Left ventricle myocardium inferior (tissue), 1 donor: Measurements from ENCODE around the gene PCNX2. TPM values are rescaled to one million over a fixed set of nuclear protein-coding genes. Genes with fewer than 3 reads are reported as not detected.

Source experiments
- DNase-seq: peaks from one replicate; pipeline ENCODE4 v3.0.0-alpha.2; 2020
- H3K27ac ChIP-seq: fragments of 200-600 bp; replicated peaks from 2 replicates; pipeline ENCODE4 v1.8.0; 2021
- H3K27me3 ChIP-seq: fragments of 200-600 bp; 2 replicates; pipeline ENCODE4 v1.8.0; 2021; ENCODE audit warnings: low read depth
- H3K36me3 ChIP-seq: fragments of 200-600 bp; 2 replicates; pipeline ENCODE4 v1.8.0; 2021
- H3K4me1 ChIP-seq: fragments of 200-600 bp; 2 replicates; pipeline ENCODE4 v1.8.0; 2021
- H3K4me3 ChIP-seq: fragments of 200-600 bp; 2 replicates; pipeline ENCODE4 v1.8.0; 2021; ENCODE audit warnings: mild to moderate bottlenecking, moderate library complexity
- H3K9me3 ChIP-seq: fragments of 200-600 bp; replicated peaks from 2 replicates; pipeline ENCODE4 v1.8.0; 2021
- intact Hi-C: fragments of 100-400 bp; cut with micrococcal nuclease; formaldehyde crosslinking; loops from one replicate; pipeline ENCODE4 v1.11.0; 2022
- total RNA-seq: library from RNA; stranded (reverse); fragmentation: NEBNext Ultra II Directional; extraction: Animal tissue kit (Norgen Biotek cat#: 25700); gene quantifications from one replicate; pipeline ENCODE4 v1.2.1, GENCODE V29; 2021
- TF ChIP-seq, protein P1 (sequence below): fragments of 200-600 bp; IDR thresholded peaks from 2 replicates; pipeline ENCODE4 v1.8.0; 2021; ENCODE audit warnings: antibody characterized with exemption, mild to moderate bottlenecking, borderline replicate concordance
- donor health status: DM: no; HTN: yes; CAD: no; lungs with severe emphysema.

The PCNX2 gene
- total RNA-seq, 1 donor from 2014 or later = 0.82 TPM

DNA sequence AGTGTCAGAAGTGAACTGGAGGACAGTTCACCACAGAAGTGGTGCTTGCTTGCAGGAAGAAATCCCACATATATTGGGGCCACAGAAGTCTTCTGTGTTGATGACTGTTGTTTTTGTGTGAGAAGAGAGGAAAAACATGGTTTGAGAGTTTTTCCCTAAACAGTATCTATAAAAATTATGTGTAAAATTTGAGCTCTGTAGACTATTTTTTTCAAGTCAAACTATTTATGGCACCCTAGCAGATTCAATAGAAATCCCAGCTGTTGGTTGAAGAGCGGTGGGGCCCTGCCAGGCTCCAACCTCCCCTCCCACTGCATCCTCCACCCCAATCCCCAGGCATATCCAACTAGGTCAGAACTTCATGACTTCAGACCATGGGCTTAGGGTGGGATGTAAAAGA lies 283.5 kb downstream of the PCNX2 start:
- no peak for DNase-seq
- H3K4me3 ChIP-seq = no peak overlapping the region
- H3K9me3 ChIP-seq = no peaks in the 10 kb centered on the region
- H3K27me3 ChIP-seq = no peaks in the 10 kb centered on the region
- TF ChIP-seq, protein P1, sequence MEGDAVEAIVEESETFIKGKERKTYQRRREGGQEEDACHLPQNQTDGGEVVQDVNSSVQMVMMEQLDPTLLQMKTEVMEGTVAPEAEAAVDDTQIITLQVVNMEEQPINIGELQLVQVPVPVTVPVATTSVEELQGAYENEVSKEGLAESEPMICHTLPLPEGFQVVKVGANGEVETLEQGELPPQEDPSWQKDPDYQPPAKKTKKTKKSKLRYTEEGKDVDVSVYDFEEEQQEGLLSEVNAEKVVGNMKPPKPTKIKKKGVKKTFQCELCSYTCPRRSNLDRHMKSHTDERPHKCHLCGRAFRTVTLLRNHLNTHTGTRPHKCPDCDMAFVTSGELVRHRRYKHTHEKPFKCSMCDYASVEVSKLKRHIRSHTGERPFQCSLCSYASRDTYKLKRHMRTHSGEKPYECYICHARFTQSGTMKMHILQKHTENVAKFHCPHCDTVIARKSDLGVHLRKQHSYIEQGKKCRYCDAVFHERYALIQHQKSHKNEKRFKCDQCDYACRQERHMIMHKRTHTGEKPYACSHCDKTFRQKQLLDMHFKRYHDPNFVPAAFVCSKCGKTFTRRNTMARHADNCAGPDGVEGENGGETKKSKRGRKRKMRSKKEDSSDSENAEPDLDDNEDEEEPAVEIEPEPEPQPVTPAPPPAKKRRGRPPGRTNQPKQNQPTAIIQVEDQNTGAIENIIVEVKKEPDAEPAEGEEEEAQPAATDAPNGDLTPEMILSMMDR = no peak
- intact Hi-C loops = no loop called here
- H3K27ac ChIP-seq = no peak overlapping the region
- no peaks in the 10 kb centered on the region for H3K36me3 ChIP-seq
- H3K4me1 ChIP-seq = no peaks in the 10 kb centered on the region

DNA sequence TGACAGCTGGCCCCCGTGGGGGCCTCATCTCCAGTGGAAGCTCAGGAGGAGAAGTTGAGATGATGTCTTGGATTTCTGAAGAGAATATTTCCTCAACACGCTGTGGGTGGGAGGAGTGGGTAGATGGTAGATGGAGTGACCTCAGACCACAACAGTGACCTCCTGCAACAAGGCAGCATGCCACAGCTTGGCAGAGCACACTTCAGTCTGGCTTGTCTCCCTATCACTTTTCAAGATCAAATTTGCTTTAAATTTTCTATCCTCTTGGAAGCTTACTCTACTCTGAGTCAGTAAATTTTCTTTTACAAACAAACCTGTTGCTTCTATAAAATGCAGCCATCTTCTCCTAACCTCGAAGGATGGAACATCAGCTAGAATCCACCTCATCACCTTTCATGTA lies 285.4 kb downstream of the PCNX2 start:
- H3K9me3 ChIP-seq = no peaks in the 10 kb centered on the region
- no peak overlapping the region for H3K27ac ChIP-seq
- intact Hi-C loops = no loop called here
- DNase-seq = no peak
- H3K4me1 ChIP-seq = no peaks in the 10 kb centered on the region
- H3K36me3 ChIP-seq = no peaks in the 10 kb centered on the region
- no peak overlapping the region for H3K4me3 ChIP-seq
- TF ChIP-seq, protein P1 = no peak
- H3K27me3 ChIP-seq = no peaks in the 10 kb centered on the region

DNA sequence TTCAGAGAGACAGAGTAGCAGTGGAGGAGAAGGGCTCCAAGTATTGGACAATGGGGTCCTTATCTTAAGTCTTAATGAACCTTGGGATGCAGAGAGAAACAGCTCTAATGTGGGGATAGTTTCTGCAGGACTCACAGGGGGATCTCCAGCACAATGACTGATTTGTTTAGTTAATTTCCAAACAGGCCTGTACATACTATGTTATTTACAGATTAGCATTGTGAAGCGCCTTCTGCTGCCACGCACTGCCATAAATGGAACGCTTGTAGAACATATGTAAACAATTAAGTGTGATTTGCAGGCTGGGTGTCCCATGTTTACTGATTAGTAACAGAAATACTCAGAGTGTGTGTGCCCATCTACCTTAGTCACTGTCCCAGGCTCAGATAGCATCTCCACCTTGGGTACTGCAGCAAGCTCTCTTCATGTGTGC lies 289.0 kb downstream of the PCNX2 start:
- Histone ChIP-seq H3K36me3 (no peaks in the 10 kb centered on the region), H3K4me3 (no peak overlapping the region), H3K9me3 (no peaks in the 10 kb centered on the region), H3K27ac (no peak overlapping the region), H3K27me3 (no peaks in the 10 kb centered on the region), H3K4me1 (no peaks in the 10 kb centered on the region)
- DNase-seq = no peak
- TF ChIP-seq, protein P1 = no peak
- intact Hi-C loops = no loop called here

DNA sequence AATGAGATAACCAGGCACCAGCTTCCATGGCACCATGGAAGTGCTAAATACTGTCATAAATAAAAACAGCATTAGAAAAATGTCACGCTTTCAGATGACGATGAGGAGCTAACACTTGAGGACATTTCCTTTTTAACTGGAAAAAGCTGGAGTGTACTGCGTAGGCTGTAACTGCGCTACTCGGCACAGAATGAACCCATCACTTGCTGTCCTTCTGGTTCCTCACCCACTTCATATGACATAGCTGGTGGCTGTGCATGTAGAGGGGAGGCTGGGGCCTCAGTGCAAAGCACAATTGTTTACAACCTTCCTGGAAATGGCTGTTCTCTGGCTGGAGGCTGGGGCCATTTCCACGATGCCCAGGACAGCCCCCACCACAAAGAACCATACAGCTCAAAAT lies 289.4 kb downstream of the PCNX2 start:
- H3K36me3 ChIP-seq = no peaks in the 10 kb centered on the region
- TF ChIP-seq, protein P1 = no peak
- H3K4me3 ChIP-seq = no peak overlapping the region
- intact Hi-C loops = no loop called here
- no peaks in the 10 kb centered on the region for H3K9me3 ChIP-seq
- DNase-seq = no peak
- H3K4me1 ChIP-seq = no peaks in the 10 kb centered on the region
- H3K27me3 ChIP-seq = no peaks in the 10 kb centered on the region
- no peak overlapping the region for H3K27ac ChIP-seq

DNA sequence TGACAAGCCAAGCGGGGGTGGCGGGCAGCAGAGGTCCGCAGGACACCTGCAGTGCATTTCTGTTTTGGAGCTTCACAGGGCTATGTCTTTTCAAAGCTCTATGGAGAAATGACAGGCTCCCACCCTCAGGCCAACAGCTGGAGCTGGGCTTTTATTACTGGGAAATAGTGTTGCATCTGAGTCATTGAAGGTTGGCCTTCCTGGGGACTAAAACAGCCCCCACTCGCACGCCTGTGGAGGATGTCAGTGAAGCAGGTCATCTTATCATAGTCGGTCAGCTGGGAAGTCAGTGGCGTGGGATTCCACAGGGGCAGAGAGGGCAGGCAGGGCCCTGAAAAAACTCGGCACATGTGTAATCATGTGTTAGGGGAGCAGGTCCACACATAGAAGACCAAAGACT lies 289.8 kb downstream of the PCNX2 start:
- no peaks in the 10 kb centered on the region for H3K4me1 ChIP-seq
- TF ChIP-seq, protein P1 = no peak
- intact Hi-C loops = no loop called here
- no peak overlapping the region for H3K4me3 ChIP-seq
- H3K36me3 ChIP-seq = no peaks in the 10 kb centered on the region
- H3K27me3 ChIP-seq = no peaks in the 10 kb centered on the region
- H3K27ac ChIP-seq = no peak overlapping the region
- H3K9me3 ChIP-seq = no peaks in the 10 kb centered on the region
- DNase-seq = no peak

DNA sequence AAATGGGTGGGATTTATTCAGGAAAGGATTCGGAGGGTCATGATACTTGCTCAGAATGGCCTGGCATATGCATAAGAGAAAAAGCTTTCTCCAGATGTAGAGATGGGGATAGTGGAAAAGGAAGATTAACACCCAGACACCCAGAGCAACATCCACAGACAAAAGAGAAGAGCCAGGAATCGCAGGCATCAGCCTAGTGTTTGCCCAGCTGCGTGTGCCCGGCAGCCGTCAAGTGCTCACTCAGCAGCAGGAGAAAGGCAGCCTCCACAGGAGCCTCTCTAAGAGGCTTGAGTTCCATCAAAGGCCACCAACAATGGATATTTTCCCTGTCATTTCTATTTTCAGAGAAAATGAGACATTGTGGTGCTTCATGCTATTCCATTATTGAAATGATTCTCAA lies 290.4 kb downstream of the PCNX2 start:
- H3K4me1 ChIP-seq = no peaks in the 10 kb centered on the region
- H3K9me3 ChIP-seq = no peaks in the 10 kb centered on the region
- no peak overlapping the region for H3K4me3 ChIP-seq
- no peak overlapping the region for H3K27ac ChIP-seq
- no peak for DNase-seq
- no peaks in the 10 kb centered on the region for H3K36me3 ChIP-seq
- intact Hi-C loops = no loop called here
- no peaks in the 10 kb centered on the region for H3K27me3 ChIP-seq
- TF ChIP-seq, protein P1 = no peak
